KG1 (cell line): ENCODE data around the gene SPAG5.
"Not testable (repeated sequence)": the region's sequence is repeated elsewhere in the genome, so short reads cannot be mapped to it uniquely, and the experiment has no call there.

ENCODE experiments used
- DNase-seq: peaks from one replicate; lab custom pipeline; 2025; lab: John Stamatoyannopoulos, UW

SPAG5 gene

DNA sequence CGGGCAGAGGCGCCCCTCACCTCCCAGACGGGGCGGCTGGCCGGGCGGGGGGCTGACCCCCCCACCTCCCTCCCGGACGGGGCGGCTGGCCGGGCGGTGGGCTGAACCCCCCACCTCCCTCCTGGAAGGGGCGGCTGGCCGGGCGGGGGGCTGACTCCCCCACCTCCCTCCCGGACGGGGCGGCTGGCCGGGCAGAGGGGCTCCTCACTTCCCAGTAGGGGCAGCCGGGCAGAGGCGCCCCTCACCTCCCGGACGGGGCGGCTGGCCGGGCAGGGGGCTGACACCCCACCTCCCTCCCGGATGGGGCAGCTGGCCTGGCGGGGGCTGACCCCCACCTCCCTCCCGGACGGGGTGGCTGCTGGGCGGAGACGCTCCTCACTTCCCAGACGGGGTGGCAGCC lies 5.2 kb upstream of the SPAG5 start:
- not testable (repeated sequence) for DNase-seq

DNA sequence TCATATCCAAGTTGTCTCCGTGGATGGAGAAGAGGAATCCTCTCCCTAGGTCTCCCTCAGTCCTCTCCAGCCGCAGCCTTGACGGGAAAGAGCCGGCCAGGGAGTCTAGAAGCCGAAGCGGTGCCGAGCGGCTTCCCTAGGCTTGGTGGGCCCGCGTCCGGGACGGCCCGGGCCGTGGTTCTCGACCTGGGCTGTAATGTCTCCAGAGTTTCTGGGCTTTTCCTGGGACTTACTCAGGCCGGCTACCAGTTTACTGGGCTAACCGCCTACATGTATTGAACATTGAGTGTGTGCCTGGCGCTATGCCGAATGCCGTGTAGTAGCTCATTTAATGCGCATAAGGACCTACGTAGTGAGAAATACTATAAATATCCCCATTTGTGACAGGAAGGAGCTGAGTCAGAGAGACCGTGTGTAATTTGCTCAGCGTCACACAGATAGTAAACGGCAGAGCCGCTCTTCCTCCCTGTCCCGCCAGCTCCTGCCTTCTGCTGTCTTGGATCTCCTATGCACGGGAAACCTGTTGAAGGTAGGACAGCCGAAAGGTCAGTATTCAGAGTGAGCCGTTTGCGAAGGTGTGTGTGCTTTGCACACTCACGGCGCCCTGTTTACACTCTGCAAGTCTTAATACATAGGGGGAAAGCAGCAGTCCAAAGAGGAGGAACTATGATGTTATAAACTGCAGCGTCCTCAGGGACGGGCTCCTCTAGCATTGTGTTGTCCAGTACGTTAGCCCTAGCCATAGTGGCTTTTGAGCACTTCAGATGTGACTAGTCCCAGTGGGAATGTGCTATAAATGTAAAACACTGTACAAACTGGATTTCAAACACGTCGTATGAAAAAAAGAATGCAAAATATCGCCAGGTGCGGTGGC lies 723 bp upstream of the SPAG5 start:
- DNase-seq: peak; percentile 71

DNA sequence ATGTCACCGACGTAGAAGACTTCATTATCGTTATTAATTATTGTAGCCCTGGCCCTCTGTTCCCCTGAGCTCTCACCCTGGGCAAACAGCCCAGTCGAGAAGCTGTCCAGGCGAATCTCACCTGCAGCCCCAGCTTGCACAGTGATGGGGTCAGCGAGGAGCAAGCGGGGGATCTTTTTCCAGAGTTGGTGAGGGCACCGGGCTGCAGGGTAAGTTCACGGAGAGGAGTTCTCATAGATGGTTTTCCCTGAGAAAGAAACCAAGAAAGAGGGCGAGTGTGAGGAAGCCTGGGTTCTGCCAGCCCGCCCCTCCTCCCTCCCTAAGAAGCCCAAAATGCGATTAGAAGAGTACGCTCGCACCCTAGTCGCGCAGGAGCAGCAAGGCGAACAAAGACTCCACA lies 436 bp downstream of the SPAG5 start:
- DNase-seq: no peak

DNA sequence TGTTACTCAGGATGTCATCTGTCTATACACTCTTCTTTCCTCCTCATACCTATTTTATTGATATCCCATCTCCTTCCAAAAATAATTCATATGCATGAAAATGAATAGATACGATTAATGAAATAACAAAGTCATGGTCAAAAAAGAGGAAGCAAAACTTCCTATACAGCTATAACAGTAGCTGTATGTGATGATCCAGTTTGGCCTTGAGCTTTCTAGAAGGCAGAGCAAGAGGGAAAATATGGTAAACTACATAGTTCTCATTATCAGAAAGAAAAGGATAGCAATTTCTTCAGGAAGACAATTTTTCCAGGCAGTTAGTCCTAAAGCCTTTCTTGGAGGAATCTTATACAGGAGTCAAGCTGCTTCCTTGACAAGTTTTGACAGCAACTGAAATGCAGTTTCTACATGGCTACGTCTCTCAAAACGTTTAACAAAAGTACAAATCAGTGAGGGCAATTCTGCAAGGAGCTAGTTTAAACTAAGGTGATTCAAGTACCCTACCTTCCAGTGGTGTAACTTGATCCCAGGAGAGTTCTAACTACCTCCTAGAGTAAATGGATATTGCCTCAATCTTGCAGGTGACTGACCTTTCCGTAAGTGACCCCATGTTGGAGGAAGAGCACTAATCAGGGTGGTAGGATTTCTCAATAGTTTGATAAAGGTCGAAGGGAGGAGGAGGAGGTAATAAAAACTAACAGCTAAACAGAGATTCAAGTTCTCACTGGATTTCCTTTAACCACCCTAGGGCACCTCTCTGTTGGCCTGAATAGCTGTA lies 1.0 kb downstream of the SPAG5 start:
- no peak for DNase-seq

DNA sequence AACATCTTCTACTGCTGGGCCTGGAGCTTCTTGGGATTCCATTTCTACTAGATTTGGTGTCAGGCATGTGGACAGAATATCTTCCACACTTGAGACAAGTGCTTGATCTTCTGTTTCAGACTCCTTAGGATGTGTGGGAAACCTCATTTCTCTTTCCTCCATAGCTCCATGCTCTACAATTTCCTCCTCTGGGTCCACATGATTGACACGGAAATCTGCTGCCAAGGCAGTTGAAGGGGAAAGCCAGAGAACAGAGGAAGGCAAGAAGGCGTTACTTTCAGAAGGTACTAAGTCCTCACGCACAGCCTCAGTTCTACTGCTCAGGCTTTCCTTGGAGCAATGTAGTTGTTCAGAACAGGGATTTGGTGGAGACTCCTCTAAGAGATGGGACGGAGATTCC lies 6.6 kb downstream of the SPAG5 start:
- no peak for DNase-seq

DNA sequence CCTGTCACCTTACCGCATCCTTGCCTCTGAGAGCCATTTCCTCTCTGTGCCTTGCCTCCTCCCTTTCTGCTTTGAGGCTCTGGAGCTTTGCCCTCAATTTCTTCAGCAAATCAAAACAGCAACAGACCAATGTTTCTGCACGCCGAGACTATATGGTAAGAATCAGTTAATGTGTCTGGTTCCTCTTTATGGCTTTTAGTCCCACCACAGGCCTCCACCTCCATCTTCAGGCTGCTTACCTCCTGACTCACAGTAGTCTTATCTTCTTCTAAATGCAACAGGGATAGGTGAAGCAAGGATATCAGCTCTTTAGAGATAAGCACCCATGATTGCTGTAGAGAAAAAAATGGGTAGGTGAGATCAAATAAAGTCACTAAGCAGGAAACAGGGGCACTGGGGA lies 13.0 kb downstream of the SPAG5 start:
- no peak for DNase-seq

DNA sequence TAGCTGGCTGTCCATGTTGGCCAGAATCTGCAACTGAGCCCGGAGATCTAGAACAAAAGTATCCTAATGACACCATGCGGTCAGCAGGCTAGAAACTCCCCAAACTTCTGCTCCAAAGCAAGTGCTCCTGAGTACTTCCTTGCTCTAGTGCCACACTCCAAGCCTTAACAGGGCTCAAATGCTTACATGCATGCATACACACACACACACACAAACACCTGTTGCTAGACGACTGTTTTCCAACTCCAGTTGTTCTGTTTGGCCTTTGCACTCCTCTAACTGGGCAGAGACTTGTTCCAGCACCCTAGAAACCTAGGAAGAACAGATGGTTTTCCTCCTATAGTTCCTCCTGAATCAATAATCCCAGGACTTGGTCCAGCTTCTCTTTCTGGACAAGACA lies 14.4 kb downstream of the SPAG5 start:
- DNase-seq: no peak

DNA sequence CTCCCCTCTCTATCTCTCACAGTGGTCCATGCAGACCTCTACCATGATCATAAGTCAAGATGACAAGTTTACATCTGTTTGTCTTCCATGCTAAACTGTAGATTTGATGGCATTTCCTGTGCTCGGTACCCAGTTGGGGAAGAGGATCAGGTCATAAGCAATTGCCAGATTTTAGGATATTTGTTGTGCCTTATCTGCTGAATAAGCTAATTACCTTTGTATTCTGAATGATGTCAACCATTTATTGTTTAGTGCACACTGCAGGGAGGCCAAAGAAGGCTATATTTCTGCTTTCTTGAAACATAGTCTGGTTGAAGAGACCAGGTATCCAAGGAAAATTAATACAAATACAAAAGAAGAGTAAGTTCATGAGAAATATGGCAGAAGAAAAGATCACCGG lies 16.3 kb downstream of the SPAG5 start:
- no peak for DNase-seq

DNA sequence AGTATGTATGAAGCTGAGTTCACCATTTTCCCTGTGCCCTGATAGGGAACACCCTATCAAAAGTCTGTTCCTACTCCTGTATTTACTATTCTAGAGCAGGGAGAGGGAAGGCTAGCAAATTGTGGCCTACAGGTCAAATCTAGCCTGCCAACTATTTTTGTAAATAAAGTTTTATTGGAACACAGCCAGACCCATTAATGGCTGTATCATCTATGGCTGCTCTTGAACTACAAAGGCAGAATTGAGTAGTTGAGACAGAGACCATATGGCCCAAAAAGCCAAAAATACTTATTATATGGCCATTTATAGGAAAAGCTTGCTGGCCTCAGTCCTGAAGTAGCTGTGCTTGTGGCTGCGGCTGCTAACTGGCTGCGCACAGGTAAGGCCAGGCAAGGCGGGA lies 17.9 kb downstream of the SPAG5 start:
- DNase-seq: no peak

DNA sequence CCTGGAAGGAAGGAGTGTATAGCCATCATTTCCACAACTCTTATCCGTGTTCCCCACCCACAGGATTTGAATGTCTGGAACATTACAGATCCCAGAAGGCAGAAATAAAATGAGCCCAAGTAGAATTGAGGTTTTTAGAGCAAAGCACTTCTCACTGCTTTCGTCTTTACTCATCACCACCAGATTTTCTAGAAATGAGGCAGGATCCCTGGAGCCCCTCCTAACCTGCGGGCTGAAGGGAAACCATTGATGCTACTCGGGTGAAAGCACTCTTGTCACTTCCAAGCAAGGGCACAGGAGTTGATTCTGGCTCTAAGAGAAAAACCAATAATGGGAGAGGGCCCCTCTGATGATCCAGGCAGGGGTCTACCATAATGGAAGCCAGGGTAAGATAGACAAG lies 19.3 kb downstream of the SPAG5 start:
- DNase-seq: no peak

DNA sequence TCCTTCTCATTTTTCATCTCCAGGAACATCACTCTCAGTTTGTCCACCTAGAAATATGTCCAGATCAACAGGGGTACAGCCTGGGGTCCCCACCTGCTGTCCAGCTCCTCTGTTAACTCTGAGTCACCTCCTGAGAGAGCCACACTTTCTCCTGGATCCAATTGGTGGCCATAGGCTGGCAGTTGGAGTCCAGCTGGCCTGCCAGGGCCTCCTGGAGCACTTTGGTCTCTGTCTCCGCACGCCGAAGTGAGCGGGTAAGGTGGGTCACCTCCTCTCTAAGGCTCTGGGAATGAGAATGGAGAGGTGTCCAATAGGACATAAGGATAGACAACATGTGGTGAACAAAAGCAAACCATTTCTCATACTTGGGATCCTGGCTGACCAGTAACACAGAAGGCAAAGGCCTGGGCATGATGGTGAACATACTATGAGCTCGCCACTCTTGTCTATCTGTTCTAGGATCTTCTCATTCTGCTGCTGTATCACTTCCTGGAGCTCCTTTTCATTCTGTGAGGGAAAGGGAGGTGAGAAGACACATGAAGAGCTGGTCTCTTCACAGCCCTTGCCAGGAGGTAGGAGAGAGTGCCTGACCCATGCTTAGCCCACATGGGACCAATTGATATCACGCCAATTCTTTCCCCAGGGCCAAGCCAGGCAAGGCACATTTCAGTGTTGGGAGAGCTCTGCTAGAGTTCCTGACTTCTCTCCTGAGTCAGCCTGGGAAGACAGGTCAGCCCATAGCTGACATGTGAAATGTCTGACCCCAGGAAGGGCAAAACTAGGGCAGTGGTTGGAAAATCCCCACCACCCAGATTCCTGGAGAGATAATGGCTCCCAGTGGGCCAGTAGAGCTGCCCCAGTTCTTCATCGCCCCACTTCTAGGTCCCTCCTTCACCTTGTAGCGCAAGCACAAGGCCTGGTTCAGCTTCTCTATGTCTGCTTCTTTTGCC lies 20.3 kb downstream of the SPAG5 start:
- DNase-seq: no peak

DNA sequence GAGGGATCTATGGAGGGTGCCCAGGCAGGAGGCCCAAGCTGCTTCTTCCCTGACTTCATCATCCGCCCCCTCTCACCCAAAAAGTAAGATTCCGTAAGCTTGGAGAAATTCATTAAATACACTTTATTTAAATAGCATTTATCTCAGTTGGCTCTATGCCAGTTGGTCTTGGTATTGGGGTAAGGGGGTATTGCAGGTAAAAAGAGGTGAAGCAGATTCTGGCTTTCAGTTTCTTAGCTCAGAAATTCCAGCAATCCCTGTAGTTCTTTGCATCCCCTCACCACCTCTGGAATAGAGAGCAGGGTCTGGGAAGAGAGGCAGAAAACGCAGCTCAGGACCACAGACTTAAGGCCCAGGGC lies 21.4 kb downstream of the SPAG5 start:
- no peak for DNase-seq

DNA sequence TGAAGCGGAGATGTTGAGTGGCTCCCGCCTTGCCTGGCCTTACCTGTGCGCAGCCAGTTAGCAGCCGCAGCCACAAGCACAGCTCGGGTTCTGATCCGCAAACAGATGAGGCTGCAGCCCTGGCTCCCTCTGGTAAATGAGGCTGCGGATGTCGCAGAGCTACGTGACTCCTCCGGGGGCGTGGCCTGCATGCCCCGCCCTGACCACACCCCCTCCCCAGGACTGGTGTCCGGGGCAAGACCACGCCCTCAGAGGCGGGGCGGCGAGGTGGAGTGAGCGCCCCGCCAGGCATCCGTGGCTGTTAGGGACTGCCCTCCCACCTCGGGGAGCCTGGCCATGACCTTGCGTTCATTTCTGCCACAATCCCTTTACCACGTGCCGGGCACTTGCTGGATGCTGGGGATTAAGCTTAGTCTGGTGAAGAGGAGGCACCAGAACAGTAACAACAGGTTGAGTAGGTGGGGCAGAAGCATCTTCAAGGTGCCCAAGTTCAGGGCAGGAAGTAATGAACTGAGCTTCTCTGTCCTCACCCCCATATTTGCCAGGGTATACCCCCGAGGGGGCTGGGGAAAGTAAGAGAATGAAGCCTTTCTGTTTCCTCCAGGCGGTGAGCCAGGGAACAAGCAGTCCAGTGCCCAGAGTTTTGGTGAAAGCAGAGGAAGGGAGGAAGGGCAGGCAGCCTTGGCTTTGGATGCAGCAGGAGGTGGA lies 21.9 kb downstream of the SPAG5 start, which contains the start of gene ALDOC:
Gene ALDOC, minus strand, starts transcription at position 138 of the 708 bp plus-strand sequence. CDS start 1,363 bp downstream, outside the sequence.
- DNase-seq: no peak

DNA sequence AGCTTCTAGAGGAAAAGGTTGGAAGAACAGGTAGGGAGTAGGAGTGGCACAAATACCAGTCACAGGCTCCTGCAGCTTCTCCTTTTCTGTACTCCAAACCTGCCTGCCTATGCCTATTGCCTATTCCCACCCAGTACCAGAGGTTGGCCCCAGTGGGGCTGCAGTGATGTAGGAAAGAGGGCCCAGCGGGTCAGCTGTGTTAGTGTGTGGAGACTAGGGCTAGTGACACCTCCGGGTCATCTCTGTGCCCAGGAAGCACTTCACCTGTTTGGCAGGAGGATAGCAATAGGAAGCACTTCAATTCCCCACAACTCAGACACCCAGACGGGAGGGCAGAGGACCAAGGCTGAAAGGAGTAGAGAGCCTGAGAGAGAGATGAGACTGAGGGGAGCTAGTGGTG lies 22.8 kb downstream of the SPAG5 start:
- not testable (repeated sequence) for DNase-seq

DNA sequence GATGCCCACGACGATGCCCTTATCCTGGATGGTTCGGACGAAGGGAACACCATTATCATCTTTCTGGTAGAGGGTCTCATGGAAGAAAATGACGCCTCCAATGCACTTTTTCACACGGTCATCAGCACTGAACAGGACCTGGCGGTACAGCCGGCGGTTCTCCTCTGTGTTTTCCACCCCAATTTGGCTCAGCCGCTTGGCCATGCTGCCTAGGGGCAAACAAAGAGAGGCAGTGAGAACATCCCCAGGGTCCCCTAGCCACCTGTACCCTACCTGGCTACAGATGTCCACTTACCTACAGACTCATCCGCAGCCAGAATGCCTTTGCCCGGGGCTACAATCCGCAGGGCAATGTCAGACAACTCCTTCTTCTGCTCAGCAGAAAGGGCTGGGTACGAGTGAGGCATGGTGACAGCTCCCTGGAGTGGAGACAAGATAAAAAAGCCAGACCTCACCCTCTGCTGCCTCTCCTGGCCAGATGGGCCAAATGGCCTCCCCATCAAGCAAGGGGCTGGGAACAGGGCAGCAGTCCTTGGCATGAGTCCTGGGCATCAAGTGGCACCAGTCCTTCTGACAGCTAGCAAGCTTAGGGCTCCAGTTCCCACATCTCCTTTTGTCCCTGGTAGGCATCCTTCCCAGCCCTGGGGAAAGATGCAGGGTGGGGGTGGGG lies 23.6 kb downstream of the SPAG5 start:
- DNase-seq: no peak

DNA sequence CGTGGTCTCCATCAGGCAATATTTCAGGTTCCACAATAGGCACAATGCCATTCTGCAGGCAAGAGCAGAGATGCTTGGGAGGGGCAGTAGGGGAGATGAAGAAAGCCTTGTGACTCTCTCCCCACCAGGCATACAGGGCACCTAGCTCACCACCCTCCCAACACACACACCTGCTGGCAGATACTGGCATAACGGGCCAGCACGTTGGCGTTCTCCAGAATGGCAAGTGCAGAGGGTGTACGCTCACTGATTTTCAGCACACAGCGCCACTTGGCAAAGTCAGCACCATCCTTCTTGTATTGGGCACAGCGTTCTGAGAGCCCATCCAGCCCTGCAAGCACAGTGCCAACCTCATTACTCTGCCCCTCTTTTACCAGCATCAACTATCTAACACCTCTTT lies 24.3 kb downstream of the SPAG5 start:
- no peak for DNase-seq

DNA sequence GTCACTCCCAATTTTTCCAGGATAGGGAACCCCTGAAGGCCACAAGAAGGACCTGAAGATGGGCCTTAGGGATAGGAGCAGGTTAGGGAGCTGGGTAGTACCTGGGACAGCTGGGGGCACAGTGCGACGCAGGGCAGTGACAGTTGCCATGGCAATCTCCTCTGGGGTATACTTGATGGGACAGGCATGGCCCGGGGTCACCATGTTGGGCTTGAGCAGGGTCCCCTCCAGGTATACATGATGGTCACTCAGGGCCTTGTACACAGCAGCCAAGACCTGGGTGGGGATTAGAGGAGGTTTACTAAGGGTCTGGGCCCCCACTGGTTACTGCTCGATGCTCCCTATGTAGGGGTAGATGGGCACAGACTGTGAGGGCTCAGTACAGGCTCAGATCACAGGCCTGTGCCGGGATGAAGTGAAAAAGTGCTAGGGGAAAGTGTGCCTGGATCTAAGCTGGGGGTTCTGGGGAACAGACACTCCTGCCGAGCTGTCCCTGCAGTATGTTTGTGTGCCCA lies 24.8 kb downstream of the SPAG5 start:
- no peak for DNase-seq

DNA sequence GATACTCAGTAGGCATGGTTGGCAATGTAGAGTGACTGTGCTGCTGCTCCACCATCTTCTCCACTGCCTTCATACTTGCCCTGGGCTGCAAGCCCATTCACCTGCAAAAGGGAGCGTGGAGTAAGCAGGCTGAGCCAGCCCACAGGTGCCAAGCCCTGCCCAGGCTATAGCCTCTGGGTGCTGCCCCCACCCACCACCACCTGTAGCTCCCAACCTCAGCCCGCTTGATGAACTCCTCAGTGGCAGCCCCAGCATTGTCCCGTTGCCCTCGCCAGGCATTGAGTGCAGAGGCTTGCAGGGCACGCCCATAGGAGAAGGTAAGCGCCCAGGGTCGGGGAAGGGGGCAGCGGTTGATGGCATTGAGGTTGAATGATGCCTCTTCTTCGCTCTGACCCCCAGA lies 25.3 kb downstream of the SPAG5 start:
- no peak for DNase-seq

DNA sequence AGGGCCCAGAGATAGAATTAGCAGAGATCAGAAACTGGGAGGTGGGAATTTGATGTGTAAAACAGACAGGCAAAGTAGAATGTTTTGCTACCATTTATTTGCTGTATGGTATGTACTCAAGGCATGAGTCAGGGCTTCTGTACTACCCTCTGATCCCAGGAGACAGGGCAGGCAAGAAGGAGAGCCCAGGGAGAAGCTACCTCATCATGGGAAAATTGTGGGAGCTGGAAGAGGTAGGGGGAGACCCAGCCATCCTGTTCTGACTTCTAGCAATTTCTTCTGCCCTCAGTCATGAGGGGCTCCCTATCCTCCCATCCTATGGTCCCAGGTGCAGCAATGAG lies 25.8 kb downstream of the SPAG5 start:
- DNase-seq: no peak

DNA sequence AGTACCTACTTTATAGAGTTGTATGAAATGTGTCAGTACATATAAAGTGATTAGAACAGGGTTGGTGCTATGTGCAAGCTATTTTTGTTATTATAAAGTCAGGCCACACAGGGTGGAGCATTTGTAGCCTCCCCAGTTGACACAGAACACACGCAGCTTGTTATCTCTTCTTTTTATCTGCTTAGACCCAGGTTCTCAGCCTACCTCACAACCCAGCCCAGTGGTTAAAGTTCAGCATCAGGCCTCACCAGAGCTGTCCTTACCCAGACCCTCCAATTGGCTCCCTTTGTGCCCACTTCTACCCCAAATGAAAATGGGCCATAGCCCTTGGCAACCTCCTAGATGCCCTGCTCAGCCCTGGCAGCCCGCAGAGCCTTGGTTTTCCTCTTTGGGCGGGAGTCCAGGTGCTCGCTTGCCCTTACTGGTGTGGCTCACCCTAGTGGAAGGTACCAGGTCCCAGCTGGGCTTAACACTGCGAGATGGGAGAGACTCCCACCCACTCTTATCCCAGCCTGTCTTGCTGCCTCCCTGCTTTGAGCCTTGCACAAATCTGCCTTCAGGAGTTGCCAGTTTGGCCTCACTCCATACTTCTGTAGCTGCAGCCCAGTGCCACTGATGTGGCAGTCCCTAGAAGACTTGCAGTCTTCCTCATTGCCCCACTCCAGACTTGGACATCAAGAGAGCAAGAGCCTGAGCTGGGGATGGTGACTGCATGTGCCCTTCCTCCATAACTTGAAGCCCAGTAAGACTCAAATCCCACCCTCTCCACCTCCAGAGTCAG lies 26.4 kb downstream of the SPAG5 start:
- DNase-seq: no peak
